WERI-Rb-1 (cell line): ENCODE data around the gene EFCAB8.
A peak's percentile ranks its signal among the peaks of the same experiment; 100 is the strongest.

ENCODE experiments used
- DNase-seq: peaks from one replicate; pipeline ENCODE4 v3.0.0-alpha.2; 2020
- H3K27ac ChIP-seq: fragments of 250-450 bp; sonication (Bioruptor Pico); 2 replicates; pipeline ENCODE4 v1.5.1; 2020; ENCODE audit warnings: mild to moderate bottlenecking, moderate library complexity
- H3K27me3 ChIP-seq: fragments of 250-450 bp; sonication (Bioruptor Pico); 2 replicates; pipeline ENCODE4 v1.5.1; 2021; ENCODE audit warnings: mild to moderate bottlenecking, low read depth, moderate library complexity; ENCODE audit not compliant: insufficient read depth, severe bottlenecking
- H3K36me3 ChIP-seq: fragments of 250-450 bp; sonication (Bioruptor Pico); 2 replicates; pipeline ENCODE4 v1.5.1; 2020; ENCODE audit warnings: mild to moderate bottlenecking, moderate library complexity
- H3K4me3 ChIP-seq: 2 replicates; pipeline ENCODE4 v1.5.1; 2011; ENCODE audit warnings: low read depth, mild to moderate bottlenecking, control low read depth, low read length
- H3K9me3 ChIP-seq: fragments of 250-450 bp; sonication (Bioruptor Pico); 2 replicates; pipeline ENCODE4 v1.5.1; 2021; ENCODE audit warnings: mild to moderate bottlenecking, moderate library complexity; ENCODE audit not compliant: severe bottlenecking
- CTCF ChIP-seq: IDR thresholded peaks from 2 replicates; pipeline ENCODE4 v1.5.1; 2011; ENCODE audit warnings: low read depth, mild to moderate bottlenecking, control low read depth, inconsistent platforms, low read length

The EFCAB8 gene

DNA sequence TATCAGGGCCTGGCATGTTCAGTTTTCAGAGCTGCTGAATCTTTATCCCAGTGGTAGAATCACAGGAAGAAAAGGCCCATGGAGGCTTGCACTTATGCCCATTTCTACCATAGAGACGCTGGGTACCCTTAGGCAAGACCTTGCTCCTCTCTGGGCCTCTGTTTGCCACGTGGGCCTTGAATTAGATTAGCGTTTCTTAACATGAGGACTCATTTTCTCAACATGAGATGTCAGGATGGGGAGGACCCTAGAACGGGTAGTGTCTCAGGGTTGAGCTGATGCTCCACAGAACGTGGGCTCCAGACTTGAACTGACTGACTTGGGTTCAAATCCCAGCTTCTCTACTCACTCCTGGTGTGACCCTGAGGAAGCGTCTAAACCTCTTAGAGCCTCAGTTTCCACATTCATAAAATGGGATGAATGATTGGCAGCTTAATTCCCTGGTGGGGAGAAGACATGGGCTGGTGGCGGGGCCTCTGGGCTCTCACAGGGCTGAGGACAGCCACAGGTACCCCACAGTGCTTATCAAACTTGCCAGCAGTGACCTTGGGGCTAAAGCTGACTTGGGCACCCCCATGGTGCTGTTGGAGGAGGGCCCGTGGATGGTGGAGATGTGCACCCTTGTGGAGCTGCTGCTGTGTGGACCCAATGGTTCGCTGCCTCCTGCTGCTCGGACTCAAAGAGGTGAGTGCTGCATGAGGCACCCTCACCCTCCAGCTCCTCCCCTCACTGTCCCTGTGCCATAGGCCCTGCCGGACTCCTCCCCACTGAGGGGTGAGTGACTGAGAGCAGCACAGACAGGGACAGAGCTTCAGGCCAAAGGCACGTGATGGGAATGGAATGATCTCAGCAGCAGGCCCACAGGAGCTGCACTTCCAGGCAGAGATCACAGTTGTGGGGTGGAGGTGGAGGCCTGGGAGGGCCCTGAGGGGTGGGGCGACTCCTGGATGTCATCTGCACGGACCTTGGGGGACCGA lies 117.3 kb downstream of the EFCAB8 start:
- H3K4me3 ChIP-seq = no peak overlapping the region
- TF ChIP-seq CTCF = peak; percentile 31; the same call in 1 of the 2 replicates
- no peaks in the 10 kb centered on the region for H3K36me3 ChIP-seq
- H3K27me3 ChIP-seq = no peaks in the 10 kb centered on the region
- peaks cover 13% of the 10 kb centered on the region for H3K9me3 ChIP-seq
- peak overlapping the region; percentile 15 for H3K27ac ChIP-seq
- no peak for DNase-seq

DNA sequence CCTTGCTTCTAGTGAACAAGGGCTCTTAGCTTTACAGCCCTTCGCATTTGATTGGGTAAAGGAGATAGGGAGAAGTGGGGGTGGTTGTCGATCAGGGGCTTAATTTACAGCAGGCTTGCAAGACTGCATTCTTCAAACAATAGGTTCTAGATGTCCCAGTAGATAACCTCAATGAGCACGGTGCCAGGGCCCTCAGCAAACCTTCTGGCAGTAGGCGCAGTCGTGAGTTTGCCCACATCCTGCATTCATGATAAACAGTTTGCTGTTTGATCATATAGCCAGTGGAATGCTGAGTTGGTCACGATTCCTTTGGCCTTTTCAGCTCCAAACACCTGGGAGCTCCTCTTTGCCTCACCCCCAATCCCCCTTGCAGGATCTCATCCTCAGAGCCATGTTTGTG lies 118.0 kb downstream of the EFCAB8 start:
- peaks cover 20% of the 10 kb centered on the region for H3K9me3 ChIP-seq

GRCh38 chr20:32977281-32978008 lies 118.7 kb downstream of the EFCAB8 start:
- Histone ChIP-seq H3K36me3 (no peaks in the 10 kb centered on the region), H3K4me3 (no peak overlapping the region), H3K27ac (peak overlapping the region; percentile 100), H3K9me3 (peaks cover 22% of the 10 kb centered on the region), H3K27me3 (no peaks in the 10 kb centered on the region)
- DNase-seq = no peak
- TF ChIP-seq CTCF = no peak

More for the DNA sequence above, 118.0 kb downstream of the EFCAB8 start:
- Histone ChIP-seq H3K4me3 (no peak overlapping the region), H3K36me3 (no peaks in the 10 kb centered on the region), H3K27me3 (no peaks in the 10 kb centered on the region), H3K27ac (peak overlapping the region; percentile 100)
- no peak for DNase-seq
- TF ChIP-seq CTCF = no peak

DNA sequence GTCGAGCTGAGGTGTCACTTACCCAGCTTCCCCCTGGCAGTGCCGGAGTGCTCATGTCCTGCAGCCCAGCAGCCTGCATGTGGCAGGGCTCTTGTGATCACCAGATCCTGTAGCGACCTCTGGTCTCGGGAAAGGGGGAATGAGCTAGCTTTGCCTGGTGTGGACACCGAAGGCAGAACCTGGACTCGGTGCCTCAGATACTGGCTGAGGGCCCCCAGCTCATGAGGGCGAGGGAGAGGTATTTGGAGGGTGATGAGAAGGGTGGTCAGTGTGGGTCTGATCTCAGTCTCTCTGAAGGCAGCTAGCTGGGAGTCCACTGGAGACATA lies 119.2 kb downstream of the EFCAB8 start:
- DNase-seq = no peak
- H3K4me3 ChIP-seq = no peak overlapping the region
- no peaks in the 10 kb centered on the region for H3K27me3 ChIP-seq

More for the DNA sequence above, 119.2 kb downstream of the EFCAB8 start:
- Histone ChIP-seq H3K9me3 (peaks cover 22% of the 10 kb centered on the region), H3K27ac (peak overlapping the region; percentile 100), H3K36me3 (no peaks in the 10 kb centered on the region)
- no peak for TF ChIP-seq CTCF
